Subcutaneous abdominal adipose tissue (tissue), 5 donors: ENCODE results near the gene SAMD14.

Experiments used
- H3K27ac ChIP-seq: one replicate; pipeline ENCODE4 v1.7.0; 2013; ENCODE audit warnings: low read depth, mild to moderate bottlenecking, inconsistent platforms, low read length, moderate library complexity
- H3K27me3 ChIP-seq, 5 donors: one replicate each; pipeline ENCODE4 v1.7.0; 2013; ENCODE audit warnings: low read length in 5 of 5, inconsistent platforms in 1 of 5; ENCODE audit not compliant: control insufficient read depth in 5 of 5, insufficient read depth in 4 of 5
- H3K36me3 ChIP-seq, 5 donors: one replicate each; pipeline ENCODE4 v1.7.0; 2013; ENCODE audit warnings: low read length in 5 of 5; ENCODE audit not compliant: control insufficient read depth in 5 of 5, insufficient read depth in 5 of 5
- H3K4me1 ChIP-seq, 5 donors: one replicate each; pipeline ENCODE4 v1.7.0; 2013; ENCODE audit warnings: low read length in 5 of 5, mild to moderate bottlenecking in 3 of 5, moderate library complexity in 1 of 5; ENCODE audit not compliant: control insufficient read depth in 5 of 5, insufficient read depth in 5 of 5
- H3K4me3 ChIP-seq, 5 donors: one replicate each; pipeline ENCODE4 v1.7.0; 2013; ENCODE audit warnings: low read length in 5 of 5, low read depth in 1 of 5
- H3K9ac ChIP-seq, 5 donors: one replicate each; pipeline ENCODE4 v1.7.0; 2013; ENCODE audit warnings: low read length in 5 of 5, mild to moderate bottlenecking in 4 of 5, moderate library complexity in 3 of 5
- H3K9me3 ChIP-seq, 5 donors: one replicate each; pipeline ENCODE4 v1.7.0; 2013; ENCODE audit warnings: low read length in 5 of 5; ENCODE audit not compliant: control insufficient read depth in 5 of 5
- donor health status: healthy.
- donor health status: healthy.
- donor health status: healthy.
- donor health status: healthy.
- donor health status: healthy.

The SAMD14 gene

DNA sequence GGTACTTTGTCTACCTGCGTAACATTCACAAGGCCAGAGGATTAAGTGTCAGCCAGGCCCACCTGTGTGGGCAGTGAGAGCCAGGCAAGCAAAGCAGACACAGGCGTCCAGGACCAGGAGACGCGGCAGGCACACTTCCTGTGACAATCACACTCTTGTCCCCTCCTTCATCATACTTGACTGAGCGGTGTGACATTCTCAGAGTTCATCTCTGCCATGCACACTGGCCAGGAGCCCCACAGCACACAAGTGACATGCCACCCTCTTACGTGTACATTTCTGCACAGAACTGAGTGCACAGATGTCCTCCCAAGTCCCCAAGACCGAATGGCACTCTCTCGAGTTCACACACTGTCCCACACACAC lies 11.8 kb upstream of the SAMD14 start:
- Histone ChIP-seq H3K36me3 (peaks cover 0 to 89% (median 81%) of the 10 kb centered on the region in 5 donors), H3K27ac (peak overlapping the region; percentile 23), H3K9me3 (no peaks in the 10 kb centered on the region), H3K27me3 (no peaks in the 10 kb centered on the region), H3K9ac (no peak overlapping the region), H3K4me3 (peak overlapping the region in 1 of 5 donors; percentile 5), H3K4me1 (peaks cover 6 to 63% (median 43%) of the 10 kb centered on the region in 5 donors)

DNA sequence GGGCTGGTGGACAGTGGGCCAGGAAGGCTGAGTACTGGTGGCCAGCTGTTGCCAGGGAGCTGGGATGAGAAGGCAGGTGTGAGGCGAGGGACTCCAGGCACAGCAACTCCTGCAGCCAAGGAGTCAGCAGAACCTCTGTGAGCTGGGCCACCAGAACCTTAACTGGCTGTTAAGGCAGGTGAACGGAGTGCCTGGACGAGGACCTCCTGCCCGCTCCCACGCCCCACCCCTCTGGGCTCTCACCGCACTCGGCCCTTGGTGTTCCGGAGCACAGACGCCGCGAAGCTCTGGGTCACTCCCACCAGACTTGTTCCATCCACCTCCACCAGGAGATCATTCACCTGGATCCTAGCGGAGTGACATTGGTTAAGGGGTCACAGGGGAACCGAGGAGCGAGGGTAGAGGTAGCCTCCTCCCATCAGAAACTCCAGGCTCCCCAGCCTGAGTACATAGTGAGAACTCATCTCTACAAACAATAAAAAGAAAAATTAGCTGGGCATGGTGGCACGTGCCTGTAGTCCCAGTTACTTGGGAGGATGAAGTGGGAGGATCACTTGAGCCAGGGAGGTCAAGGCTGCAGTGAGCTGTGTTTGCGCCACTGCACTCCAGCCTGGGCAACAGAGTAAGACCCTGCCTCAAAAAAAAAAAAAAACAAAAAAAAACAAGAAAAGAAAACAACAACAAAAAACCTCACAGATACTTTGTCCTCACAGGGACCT lies 11.2 kb upstream of the SAMD14 start:
- peak overlapping the region; percentile 23 for H3K27ac ChIP-seq
- H3K27me3 ChIP-seq = no peaks in the 10 kb centered on the region
- peaks cover 0 to 94% (median 87%) of the 10 kb centered on the region in 5 donors for H3K36me3 ChIP-seq
- peaks cover 2 to 57% (median 37%) of the 10 kb centered on the region in 5 donors for H3K4me1 ChIP-seq
- H3K9me3 ChIP-seq = no peaks in the 10 kb centered on the region
- H3K4me3 ChIP-seq = peak overlapping the region in 1 of 5 donors; percentile 5
- peak overlapping the region in 1 of 5 donors; percentile 18 for H3K9ac ChIP-seq

DNA sequence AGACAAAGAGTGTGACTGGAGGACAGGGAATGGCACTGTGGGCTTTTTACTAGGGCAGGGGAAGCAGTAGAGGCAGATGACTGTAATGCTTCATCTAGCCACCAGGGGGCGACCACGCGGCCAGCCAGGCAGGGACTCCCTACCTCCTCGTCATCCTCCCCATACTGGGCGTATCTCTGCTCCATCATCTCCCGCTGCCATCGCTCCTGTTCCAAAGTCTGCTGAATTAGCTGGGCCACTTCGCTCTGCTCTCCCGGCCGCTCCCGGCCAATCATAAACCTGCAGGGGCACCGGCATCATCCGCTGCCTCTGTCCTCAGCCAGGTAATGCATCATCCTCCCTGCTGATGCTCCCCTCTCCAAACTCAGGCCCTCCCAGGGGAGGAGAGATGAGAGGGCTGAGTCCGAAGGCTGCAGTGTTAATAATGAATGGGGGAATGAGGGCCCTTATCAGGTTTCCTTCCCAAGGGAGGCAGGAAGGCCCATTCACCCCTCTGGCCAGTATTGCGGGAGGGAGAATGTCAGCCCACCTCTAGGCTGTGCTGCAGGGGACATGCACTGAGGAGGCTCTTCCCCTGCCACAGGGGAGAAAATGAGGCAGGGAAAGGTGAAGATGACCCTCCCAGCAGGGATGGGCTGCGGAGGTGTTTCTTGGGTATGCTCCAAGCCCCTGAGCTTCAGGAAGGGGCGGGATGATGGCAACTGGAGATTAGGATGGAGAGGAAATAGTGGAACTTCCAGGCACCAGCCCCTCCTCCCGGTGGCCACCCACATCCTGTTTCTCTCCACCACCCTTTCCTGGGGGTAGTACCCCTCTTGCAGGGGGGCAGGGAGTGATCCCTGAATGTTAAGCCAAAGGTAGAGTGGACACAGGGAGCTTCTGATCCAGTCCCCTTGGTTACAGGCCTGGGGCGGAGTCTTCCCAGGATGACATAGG lies 10.3 kb upstream of the SAMD14 start:
- Histone ChIP-seq H3K4me3 (peak overlapping the region in 2 of 5 donors; percentile 5 to 20), H3K4me1 (peaks cover 2 to 48% (median 28%) of the 10 kb centered on the region in 5 donors), H3K27me3 (no peaks in the 10 kb centered on the region), H3K36me3 (peaks cover 0 to 99% (median 96%) of the 10 kb centered on the region in 5 donors), H3K9ac (peak overlapping the region in 1 of 5 donors; percentile 18), H3K9me3 (no peaks in the 10 kb centered on the region), H3K27ac (no peak overlapping the region)

DNA sequence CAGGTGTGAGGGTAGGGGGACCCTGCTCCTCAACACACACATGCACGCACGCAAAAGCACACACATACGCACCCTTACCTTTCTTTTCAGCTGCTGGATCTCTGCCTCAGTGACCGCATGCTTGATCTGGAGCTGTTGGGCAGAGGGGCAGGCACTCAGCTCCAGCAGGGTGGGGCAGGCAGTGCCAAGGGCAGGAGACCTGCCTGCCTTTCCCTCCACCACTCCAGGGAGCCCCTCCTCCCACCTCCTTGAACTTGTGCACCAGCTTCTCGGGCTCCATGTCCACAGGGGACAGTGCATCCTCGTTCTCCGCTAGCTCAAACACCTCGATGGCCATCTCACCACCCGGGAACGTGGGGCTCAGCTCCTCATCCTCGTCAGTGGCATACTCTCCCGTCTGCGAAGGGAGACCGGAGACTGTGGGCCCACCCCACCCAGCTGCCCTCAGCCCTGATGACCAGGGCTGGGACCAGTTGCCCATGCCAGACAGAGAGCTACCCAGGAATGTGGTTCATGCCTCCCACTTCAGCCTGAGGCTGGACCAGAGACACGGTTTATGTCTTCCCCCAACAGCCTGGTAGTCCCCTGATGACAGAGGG lies 9.3 kb upstream of the SAMD14 start:
- H3K27me3 ChIP-seq = no peaks in the 10 kb centered on the region
- peaks cover 0 to 98% (median 93%) of the 10 kb centered on the region in 5 donors for H3K36me3 ChIP-seq
- H3K4me3 ChIP-seq = no peak overlapping the region
- peak overlapping the region in 1 of 5 donors; percentile 33 for H3K9ac ChIP-seq
- no peak overlapping the region for H3K27ac ChIP-seq
- peaks cover 2 to 38% (median 23%) of the 10 kb centered on the region in 5 donors for H3K4me1 ChIP-seq
- no peaks in the 10 kb centered on the region for H3K9me3 ChIP-seq

DNA sequence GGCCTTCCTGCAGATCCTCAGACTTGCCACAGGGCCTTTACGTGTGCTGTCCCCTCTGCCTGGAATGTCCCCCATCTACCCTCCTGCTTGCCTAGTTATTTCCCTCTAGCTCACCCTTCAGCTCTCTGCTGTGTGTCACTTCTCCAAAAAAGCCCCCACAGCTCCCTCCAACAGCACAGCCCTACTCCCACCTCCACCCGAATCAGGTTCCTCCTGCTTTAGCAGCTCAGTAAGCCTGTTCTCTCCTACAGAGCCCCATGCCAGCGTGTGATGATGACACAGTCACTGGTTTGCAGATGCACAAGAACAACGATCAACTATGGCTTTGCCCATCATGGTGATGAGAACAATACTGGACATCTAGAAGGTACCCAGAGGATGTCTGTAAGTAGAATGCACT lies 7.1 kb upstream of the SAMD14 start:
- Histone ChIP-seq H3K9ac (no peak overlapping the region), H3K9me3 (no peaks in the 10 kb centered on the region), H3K36me3 (peaks cover 0 to 77% (median 71%) of the 10 kb centered on the region in 5 donors), H3K27me3 (no peaks in the 10 kb centered on the region), H3K4me3 (no peak overlapping the region), H3K4me1 (peaks cover 4 to 31% (median 25%) of the 10 kb centered on the region in 5 donors), H3K27ac (no peak overlapping the region)

DNA sequence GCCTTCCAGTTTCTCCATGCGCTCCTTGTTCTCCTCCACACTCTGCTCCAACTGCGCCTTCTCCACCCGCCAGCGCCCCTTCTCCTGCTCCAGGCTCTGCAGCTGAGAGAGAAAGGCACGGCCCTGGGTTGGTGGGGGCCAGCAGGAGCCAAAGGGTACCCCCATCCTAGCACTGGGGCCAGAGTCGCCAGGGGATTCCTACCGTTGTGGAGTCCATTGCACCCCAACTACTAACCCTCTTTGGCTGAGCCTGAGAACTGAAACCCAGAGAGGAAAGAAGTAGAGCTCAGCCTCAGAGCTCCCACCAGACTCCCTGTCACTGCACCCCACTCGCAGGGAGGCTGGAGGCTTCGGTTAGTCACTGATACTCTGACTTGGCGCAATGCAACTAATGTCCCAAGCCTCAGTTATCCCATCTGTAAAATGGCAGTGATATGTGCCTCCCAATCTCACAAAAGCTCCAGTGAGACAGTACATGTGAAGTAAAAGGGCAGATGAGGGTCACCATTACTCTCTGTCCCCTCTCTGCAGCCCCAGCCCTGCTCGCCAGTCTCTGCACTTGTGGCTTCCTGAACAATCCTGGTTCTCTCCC lies 6.2 kb upstream of the SAMD14 start:
- Histone ChIP-seq H3K36me3 (peaks cover 0 to 69% (median 64%) of the 10 kb centered on the region in 5 donors), H3K9ac (no peak overlapping the region), H3K4me3 (no peak overlapping the region), H3K4me1 (peaks cover 2 to 23% (median 18%) of the 10 kb centered on the region in 5 donors), H3K27ac (no peak overlapping the region), H3K9me3 (no peaks in the 10 kb centered on the region), H3K27me3 (no peaks in the 10 kb centered on the region)

DNA sequence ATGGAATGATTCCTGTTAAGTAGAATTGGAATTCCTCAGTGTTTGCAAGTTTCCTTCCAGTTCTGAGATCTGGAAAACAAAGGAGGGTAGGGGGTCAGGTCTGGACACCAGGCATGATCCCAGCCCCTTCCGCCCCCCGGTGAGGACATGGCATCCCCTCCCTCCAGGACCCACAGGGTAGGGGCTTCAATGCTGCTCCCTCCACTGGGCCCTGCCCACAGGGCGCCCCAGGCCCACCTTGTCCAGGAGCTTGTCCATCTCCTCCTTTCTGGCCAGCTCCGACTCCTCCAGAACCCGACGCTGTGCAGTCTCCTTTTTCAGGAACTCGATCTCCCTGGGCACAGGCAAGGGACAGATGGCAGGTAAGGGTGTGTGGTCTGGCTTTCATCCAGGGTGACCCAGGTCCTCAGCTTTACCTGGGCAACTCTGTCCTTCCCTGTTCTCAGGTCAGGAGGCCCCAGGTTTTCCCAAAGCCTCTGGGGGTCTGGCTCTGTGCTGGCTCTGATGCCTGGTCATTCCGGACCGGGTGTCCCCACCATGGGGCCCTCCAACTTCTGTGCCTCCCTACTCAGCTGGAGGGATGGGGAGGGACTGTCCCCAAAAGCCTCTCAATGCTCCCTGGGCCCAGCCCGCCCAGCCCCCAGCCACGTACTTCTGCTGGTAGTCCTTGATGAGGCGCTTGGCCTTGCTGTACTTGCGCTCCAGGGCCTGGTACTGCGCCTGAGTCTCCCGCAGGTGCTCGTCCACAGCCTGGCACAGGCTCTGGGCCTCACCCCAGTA lies 5.5 kb upstream of the SAMD14 start:
- peaks cover 2 to 17% (median 13%) of the 10 kb centered on the region in 5 donors for H3K4me1 ChIP-seq
- no peaks in the 10 kb centered on the region for H3K9me3 ChIP-seq
- H3K27ac ChIP-seq = no peak overlapping the region
- H3K4me3 ChIP-seq = no peak overlapping the region
- peaks cover 0 to 4% (median 0%) of the 10 kb centered on the region in 5 donors for H3K27me3 ChIP-seq
- peaks cover 0 to 62% (median 58%) of the 10 kb centered on the region in 5 donors for H3K36me3 ChIP-seq
- no peak overlapping the region for H3K9ac ChIP-seq

DNA sequence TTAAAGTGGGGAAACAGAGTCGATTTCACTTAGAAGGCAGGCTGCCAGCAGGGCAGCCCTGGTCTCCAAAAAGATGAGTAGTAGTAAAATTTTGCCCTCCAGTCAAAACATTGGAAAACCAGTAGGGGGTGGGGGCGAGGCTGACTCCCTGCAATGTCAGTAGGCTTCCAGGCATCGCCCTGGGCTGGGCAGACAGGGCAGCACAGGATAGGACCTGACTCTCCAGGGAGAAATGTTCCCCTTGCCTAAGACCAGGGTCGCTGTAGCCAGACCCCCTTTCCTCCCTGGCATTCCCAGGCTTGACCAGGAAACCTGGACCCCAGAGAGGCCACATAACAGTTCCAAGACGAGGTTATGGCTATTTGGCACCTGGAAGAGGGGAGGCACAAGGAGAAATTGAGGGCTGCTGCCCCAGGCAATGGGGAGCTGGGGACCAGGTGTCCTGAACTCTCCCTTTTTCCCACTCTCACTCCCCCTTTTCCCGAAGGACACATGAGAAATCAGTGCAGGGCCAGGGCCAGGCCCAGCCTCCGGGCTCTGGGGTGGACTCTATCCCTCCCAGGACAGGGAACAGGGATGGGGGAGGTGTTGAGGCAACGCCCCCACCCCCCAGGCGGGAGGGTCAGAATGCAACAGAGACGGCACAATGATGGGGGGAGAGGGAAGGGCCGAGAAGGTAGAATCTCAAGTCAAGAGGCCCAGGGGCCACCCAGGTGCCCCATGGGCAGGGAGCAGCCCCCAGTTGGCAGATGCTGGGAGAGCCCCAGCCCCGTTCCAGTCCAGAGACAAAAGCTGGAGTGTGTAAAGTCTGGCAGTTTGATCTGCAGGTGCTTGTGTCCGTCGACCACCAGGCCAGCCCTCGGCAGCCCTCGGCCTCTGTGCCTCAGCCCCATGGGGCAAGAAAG lies 4.5 kb upstream of the SAMD14 start:
- Histone ChIP-seq H3K27ac (no peak overlapping the region), H3K36me3 (peaks cover 0 to 52% (median 49%) of the 10 kb centered on the region in 5 donors), H3K4me1 (peaks cover 2 to 15% (median 12%) of the 10 kb centered on the region in 5 donors), H3K9me3 (no peaks in the 10 kb centered on the region), H3K4me3 (no peak overlapping the region), H3K9ac (no peak overlapping the region), H3K27me3 (peaks cover 0 to 7% (median 0%) of the 10 kb centered on the region in 5 donors)
